Measurements from ENCODE around the gene ACP2. TPM values are rescaled to one million over a fixed set of nuclear protein-coding genes. Genes with fewer than 3 reads are reported as not detected.
"Not testable (repeated sequence)": the region's sequence is repeated elsewhere in the genome, so short reads cannot be mapped to it uniquely, and the experiment has no call there.

ACP2 gene
- total RNA-seq, 2 donors from 2014 or later, result 94.6 to 104 TPM

DNA sequence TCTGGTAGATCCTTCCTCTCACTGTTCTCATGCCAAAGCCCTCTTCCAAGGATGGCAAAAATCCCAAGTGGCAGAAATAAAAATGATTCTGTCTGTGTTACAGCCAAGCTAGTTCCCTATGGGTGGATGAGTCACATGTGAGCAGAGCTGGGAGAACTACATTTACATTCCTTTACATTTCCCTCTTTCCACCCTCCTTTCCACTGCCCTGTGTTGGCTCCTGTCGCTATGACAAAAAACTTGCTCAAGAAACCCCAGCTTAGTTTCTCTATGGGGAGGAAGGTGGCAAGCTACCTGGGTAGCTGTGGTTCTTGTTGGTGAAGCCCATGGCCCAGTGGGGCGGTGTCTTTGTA lies 44.0 kb downstream of the ACP2 start:
- no peaks in the 10 kb centered on the region for H3K9me3 ChIP-seq
- intact Hi-C loops (cut with DNase I), result no loop called here
- H3K4me1 ChIP-seq (replicated peaks), result no peaks in the 10 kb centered on the region
- H3K36me3 ChIP-seq, result no peaks in the 10 kb centered on the region
- H3K4me3 ChIP-seq, result no peak overlapping the region
- H3K27me3 ChIP-seq (replicated peaks; ENCODE audit: insufficient read depth), result no peaks in the 10 kb centered on the region
- H3K27ac ChIP-seq, result no peak overlapping the region
- no peak for TF ChIP-seq POLR2A (IDR thresholded peaks at IDR 0.05)
- TF ChIP-seq, protein P1, sequence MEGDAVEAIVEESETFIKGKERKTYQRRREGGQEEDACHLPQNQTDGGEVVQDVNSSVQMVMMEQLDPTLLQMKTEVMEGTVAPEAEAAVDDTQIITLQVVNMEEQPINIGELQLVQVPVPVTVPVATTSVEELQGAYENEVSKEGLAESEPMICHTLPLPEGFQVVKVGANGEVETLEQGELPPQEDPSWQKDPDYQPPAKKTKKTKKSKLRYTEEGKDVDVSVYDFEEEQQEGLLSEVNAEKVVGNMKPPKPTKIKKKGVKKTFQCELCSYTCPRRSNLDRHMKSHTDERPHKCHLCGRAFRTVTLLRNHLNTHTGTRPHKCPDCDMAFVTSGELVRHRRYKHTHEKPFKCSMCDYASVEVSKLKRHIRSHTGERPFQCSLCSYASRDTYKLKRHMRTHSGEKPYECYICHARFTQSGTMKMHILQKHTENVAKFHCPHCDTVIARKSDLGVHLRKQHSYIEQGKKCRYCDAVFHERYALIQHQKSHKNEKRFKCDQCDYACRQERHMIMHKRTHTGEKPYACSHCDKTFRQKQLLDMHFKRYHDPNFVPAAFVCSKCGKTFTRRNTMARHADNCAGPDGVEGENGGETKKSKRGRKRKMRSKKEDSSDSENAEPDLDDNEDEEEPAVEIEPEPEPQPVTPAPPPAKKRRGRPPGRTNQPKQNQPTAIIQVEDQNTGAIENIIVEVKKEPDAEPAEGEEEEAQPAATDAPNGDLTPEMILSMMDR (IDR thresholded peaks at IDR 0.05), result no peak
- TF ChIP-seq POLR2AphosphoS5 (IDR thresholded peaks at IDR 0.05), result no peak
- WGBS, result 56% methylated on average over 2 of the region's 2 CpGs
- no peak for DNase-seq (ENCODE audit: low spot score)

DNA sequence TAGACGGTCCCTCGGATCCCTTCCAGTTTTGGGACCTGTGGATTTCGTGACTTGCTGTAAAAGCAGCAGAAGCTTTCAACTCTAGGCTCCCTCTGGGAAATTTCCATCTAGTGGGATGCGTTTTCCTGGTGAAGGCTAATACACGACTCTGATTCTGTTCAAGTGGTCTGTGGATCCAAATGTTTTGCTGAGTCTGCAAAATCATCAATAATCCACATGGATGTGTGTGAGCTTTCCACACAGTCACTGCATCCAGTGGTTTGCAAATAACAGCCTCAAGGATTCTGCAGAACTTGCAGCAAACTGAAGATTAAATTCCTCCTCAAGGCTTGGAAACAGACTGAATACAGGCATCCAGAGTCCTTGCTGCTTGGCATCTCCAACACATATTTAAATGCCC lies 46.0 kb downstream of the ACP2 start:
- Histone ChIP-seq H3K9me3 (no peaks in the 10 kb centered on the region), H3K27me3 (replicated peaks; ENCODE audit: insufficient read depth) (no peaks in the 10 kb centered on the region), H3K4me3 (no peak overlapping the region), H3K27ac (no peak overlapping the region), H3K4me1 (replicated peaks) (no peaks in the 10 kb centered on the region), H3K36me3 (no peaks in the 10 kb centered on the region)
- WGBS, result 88% methylated on average over 5 of the region's 5 CpGs
- TF ChIP-seq POLR2A (IDR thresholded peaks at IDR 0.05), result no peak
- no peak for TF ChIP-seq POLR2AphosphoS5 (IDR thresholded peaks at IDR 0.05)
- TF ChIP-seq, protein P1 (IDR thresholded peaks at IDR 0.05), result no peak
- intact Hi-C loops (cut with DNase I), result no loop called here
- no peak for DNase-seq (ENCODE audit: low spot score)

DNA sequence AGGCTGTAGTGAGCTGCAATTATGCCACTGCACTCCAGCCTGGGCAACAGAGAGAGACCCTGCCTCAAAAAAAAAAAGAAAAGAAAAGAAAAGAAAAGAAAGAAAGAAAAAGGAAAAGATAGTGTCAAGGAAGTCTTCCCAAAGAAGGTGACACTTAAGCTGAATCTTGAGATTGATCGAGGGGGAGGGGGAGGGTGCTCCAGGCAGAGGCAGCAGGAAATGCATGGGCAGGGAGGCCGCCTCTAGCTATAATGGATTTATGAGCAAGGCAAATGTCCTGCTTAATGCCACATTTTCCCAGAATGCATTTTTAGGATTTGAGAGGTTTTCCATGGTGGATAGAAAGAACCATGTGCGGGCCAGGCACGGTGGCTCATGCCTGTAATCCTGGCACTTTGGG lies 47.6 kb downstream of the ACP2 start:
- H3K27ac ChIP-seq, result no peak overlapping the region
- WGBS, result 77% methylated on average over 4 of the region's 4 CpGs
- H3K36me3 ChIP-seq, result no peaks in the 10 kb centered on the region
- intact Hi-C loops (cut with DNase I), result no loop called here
- no peaks in the 10 kb centered on the region for H3K27me3 ChIP-seq (replicated peaks; ENCODE audit: insufficient read depth)
- H3K4me1 ChIP-seq (replicated peaks), result no peaks in the 10 kb centered on the region
- no peak overlapping the region for H3K4me3 ChIP-seq
- no peaks in the 10 kb centered on the region for H3K9me3 ChIP-seq
- no peak for DNase-seq (ENCODE audit: low spot score)
- no peak for TF ChIP-seq POLR2AphosphoS5 (IDR thresholded peaks at IDR 0.05)
- no peak for TF ChIP-seq POLR2A (IDR thresholded peaks at IDR 0.05)
- TF ChIP-seq, protein P1 (IDR thresholded peaks at IDR 0.05), result no peak

DNA sequence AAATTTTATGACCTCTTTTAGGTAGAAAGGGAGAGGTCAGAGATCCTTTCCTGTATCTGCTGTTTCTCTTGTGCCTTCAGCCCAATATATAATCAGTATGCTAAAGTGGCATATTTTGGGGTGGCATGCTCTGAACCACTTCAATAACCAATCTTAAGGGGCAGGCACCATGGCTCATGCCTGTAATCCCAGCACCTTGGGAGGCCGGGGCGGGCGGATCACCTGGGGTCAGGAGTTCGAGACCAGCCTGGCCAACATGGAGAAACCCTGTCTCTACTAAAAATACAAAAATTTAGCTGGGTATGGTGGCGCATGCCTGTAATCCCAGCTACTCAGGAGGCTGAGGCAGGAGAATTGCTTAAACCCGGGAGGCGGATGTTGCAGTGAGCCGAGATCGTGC lies 50.5 kb downstream of the ACP2 start:
- H3K9me3 ChIP-seq; H3K36me3 ChIP-seq; H3K27me3 ChIP-seq (replicated peaks; ENCODE audit: insufficient read depth); H3K4me1 ChIP-seq (replicated peaks); intact Hi-C loops (cut with DNase I); DNase-seq (ENCODE audit: low spot score); H3K27ac ChIP-seq; H3K4me3 ChIP-seq: not testable (repeated sequence)
- 96% methylated on average over 9 of the region's 9 CpGs for WGBS

DNA sequence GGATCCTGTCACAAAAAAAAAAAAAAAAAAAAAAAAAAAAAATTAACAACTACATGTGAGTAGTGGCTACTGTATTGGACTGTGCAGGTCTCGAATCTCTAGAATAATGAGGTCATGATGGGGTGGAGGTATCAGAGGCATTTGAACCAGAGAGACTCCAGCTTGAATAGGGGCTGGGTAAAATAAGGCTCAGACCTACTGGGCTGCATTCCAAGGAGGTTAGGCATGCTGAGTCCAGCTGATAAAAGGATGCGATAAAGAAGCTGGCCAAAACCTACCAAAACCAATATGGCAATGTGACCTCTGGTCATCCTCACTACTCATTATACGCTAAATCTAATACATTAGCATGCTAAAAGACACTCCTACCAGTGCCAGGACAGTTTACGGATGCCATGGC lies 56.5 kb downstream of the ACP2 start:
- Histone ChIP-seq H3K36me3 (no peaks in the 10 kb centered on the region), H3K27me3 (replicated peaks; ENCODE audit: insufficient read depth) (no peaks in the 10 kb centered on the region), H3K27ac (no peak overlapping the region), H3K4me3 (no peak overlapping the region), H3K4me1 (replicated peaks) (no peaks in the 10 kb centered on the region), H3K9me3 (no peaks in the 10 kb centered on the region)
- 86% methylated on average over 4 of the region's 4 CpGs for WGBS
- TF ChIP-seq, protein P1 (IDR thresholded peaks at IDR 0.05), result no peak
- TF ChIP-seq POLR2A (IDR thresholded peaks at IDR 0.05) (no peak), POLR2AphosphoS5 (IDR thresholded peaks at IDR 0.05) (no peak)
- intact Hi-C loops (cut with DNase I), result no loop called here
- DNase-seq (ENCODE audit: low spot score), result no peak

DNA sequence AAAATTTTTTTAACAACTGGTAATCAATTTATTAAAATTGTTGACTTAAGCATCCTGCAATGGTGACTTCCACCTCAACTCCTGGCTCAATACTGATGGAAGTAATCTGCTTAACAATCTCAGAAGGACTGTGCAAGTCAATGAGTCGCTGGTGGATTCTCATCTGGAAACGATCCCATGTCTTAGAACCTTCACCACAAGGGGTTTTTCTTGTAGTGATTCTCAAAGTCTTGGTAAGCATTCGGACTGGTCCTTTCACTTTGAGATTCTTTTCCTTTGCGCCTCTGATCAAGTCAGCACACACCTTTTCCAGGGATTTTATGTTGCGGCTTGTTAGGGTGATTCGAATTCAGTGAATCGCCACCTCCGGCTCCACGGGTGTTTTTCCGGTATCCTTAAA lies 57.5 kb downstream of the ACP2 start:
- DNase-seq (ENCODE audit: low spot score); H3K4me1 ChIP-seq (replicated peaks); H3K27me3 ChIP-seq (replicated peaks; ENCODE audit: insufficient read depth); H3K9me3 ChIP-seq; H3K36me3 ChIP-seq; H3K27ac ChIP-seq; intact Hi-C loops (cut with DNase I); H3K4me3 ChIP-seq: not testable (repeated sequence)
- WGBS, result 85% methylated on average over 10 of the region's 10 CpGs

Other genes with a start within 250 kb of the ACP2 start
- 100 to 1,000 TPM; 111 to 146 TPM for gene ARFGAP2, start 71.9 kb downstream of the ACP2 start, total RNA-seq
- gene PACSIN3, start 62.4 kb downstream of the ACP2 start, total RNA-seq, result 10 to 100 TPM; 38.3 to 92.3 TPM
- 10 to 100 TPM; 27.4 to 41.3 TPM for gene DDB2, start 33.8 kb downstream of the ACP2 start, total RNA-seq
- gene NR1H3, start 9.2 kb upstream of the ACP2 start, total RNA-seq, result 10 to 100 TPM; 31.8 to 34.2 TPM
- gene MADD, start 21.3 kb upstream of the ACP2 start, total RNA-seq, result 10 to 100 TPM; 53.6 to 87.3 TPM
- gene MYBPC3, start 103.9 kb upstream of the ACP2 start, total RNA-seq, result under 1 TPM in 1 of 2 donors, not detected in 1; 0.91 TPM
- 10 to 100 TPM in 1 of 2 donors, 1 to 10 TPM in 1; 6.8 to 13.4 TPM for gene SPI1, start 129.7 kb upstream of the ACP2 start, total RNA-seq
- gene SLC39A13, start 159.8 kb upstream of the ACP2 start, total RNA-seq, result 10 to 100 TPM; 53.1 to 93.7 TPM
- gene PSMC3, start 177.6 kb upstream of the ACP2 start, total RNA-seq, result 100 to 1,000 TPM in 1 of 2 donors, 10 to 100 TPM in 1; 99.2 to 133 TPM
- 1 to 10 TPM in 1 of 2 donors, not detected in 1; 1.3 TPM for gene RAPSN, start 200.3 kb upstream of the ACP2 start, total RNA-seq